HG02852 (cell line): ENCODE results near the gene KRT83.
"Not testable (repeated sequence)": the region's sequence is repeated elsewhere in the genome, so short reads cannot be mapped to it uniquely, and the experiment has no call there.

Experiments used
- ATAC-seq: cut with Tn5 transposase; IDR thresholded peaks from one replicate; pipeline ENCODE4 v1.9.1; 2021; ENCODE audit warnings: mild to moderate bottlenecking, moderate library complexity; ENCODE audit not compliant: unreplicated experiment

KRT83 gene

GRCh38 chr12:52354200-52354599 lies 33.0 kb upstream of the KRT83 start:
- no peak for ATAC-seq

DNA sequence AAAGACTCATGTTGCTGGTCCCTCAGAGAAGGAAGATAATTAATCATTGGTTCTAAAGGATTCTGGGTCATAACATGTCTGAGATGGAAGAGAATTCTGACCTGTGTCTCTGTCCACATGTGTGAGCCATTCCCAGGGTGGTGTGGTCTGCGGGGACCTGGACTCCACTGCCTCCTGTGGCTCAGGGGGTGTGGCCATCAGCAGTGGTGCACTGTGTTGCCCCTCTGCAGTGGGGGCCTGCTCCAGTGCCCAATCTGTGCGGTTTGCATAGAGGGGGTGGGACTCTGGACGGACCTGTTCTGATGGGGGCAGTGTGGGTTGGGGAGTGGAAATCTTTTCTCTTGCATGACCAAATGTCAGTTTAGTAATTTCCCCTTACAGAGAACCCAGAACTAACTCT lies 32.6 kb upstream of the KRT83 start:
- no peak for ATAC-seq

DNA sequence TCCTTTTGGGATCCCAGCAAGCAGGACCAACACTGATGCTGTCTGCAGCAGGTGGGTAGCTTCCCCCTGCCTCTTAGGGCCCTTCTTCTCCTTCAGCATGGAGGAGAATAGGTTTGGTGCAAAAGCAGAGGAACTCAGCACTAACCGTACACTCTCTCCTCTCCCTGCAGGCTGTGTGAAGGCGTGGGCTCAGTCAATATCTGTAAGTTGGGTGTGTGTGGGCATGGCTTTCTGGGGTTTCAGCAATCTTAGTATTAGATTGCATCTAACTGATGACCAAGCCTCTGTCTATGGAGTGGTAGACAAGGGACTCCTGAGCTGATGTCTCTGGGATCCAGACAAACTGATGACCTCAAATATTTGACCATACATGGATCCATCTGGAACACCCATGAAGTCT lies 31.8 kb upstream of the KRT83 start:
- no peak for ATAC-seq

GRCh38 chr12:52351196-52352059 lies 30.2 kb upstream of the KRT83 start:
- ATAC-seq = no peak

DNA sequence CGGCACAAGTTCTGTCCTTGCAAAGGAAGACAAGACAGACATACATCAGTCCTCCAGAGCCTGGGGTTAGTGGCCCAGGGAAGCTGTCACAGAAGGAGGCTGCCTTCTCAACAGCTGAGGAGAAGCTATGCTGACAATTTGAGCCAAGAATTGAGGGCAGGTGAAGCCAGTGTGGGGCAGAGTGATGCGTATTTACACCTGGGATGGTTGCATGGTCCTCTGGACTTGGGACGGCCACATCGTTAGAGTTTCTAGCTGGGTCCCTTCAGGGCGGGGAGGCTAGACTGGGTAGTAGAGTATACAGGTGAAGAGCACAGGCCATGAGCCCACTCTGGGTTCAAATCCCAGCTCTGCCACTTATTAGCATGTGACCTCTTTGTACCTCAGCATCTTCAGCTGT lies 29.6 kb upstream of the KRT83 start:
- no peak for ATAC-seq

DNA sequence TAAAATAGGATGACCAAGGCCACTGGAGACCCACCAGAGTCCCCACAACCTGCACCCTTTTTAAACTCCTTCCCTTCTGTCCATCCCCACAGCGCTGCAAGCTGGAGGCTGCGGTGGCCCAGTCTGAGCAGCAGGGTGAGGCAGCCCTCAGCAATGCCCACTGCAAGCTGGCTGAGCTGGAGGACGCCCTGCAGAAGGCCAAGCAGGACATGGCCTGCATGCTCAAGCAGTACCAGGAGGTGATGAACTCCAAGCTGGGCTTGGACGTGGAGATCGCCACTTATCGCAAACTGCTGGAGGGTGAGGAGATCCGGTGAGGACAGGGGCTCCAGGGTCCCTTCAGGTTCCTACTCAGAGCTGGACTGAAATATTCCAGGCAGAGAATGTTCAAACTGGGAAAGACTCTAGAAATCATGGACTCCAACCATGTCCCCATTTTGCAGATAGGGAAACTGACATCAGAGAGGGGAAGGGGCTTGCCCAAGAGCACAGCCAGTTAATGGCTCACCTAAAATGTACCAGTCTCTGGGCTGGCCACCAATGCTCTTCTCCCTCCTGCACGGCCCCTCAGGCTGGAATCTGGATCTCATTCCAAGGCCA lies 28.9 kb upstream of the KRT83 start:
- ATAC-seq = no peak

GRCh38 chr12:52349196-52349595 lies 28.0 kb upstream of the KRT83 start:
- ATAC-seq = no peak

DNA sequence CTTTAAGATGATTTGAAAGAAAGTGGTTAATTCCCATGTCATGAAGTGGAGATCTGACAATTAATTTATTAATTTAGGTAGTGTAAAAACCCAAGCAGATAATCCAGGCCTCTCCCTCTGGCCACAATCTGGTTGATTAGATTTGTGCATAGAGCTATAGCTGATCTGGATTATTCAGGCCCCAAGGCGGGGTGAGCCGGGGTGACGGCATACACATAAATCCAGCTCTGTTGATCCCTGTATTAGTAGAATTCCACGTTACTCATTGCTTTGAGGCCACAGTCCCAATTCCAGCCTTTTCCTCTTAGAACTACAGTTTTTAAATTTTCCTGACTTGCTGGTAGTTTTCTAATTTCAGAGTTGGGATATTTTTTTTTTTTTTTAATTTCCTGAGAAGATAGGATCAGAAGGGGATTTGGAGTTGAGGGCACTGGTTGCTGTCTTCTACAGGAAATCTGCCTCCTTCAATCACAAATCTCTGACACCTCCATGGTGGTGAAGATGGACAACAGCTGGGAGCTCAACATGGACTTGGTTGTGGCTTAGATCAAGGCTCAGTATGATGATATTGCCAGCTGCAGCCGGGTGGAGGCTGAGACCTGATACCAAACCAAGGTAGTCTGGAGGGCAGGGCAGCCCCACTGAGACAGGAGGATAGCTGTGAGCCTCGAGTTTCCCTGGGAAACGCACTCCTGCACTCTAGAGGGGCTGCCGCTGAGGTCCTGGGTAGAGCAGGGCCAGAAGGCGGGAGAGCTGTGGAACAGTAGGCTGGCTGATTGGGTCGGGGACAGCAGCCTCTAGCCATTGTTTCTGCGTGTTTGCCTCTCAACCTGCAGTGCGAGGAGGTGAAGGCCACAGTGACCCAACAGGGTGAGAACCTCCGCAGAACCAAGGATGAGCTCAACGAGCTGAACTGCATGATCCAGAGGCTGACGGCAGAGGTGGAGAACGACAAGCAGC lies 26.6 kb upstream of the KRT83 start:
- no peak for ATAC-seq

DNA sequence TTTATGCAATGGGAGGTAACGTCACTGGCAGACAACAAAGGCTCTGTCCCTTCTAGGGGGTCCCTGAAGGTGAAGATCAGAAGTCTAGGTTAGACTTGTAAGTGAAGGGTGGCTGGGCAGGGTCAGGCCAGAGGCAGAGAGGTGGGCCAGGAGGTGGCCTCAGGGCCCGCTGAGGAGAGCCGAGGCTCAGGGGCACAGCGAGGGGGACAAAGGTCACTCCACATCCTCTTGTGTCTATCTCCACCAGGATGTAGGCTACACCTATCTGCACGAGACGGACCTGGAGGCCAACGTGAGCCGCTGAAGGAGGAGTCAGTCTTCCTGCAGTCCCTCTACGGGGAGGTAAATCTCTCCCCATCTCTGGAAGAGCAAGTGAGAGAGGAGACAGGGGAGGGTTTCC lies 25.8 kb upstream of the KRT83 start:
- no peak for ATAC-seq

GRCh38 chr12:52346593-52346992 lies 25.4 kb upstream of the KRT83 start:
- ATAC-seq = no peak

GRCh38 chr12:52345041-52345440 lies 23.8 kb upstream of the KRT83 start:
- ATAC-seq = not testable (repeated sequence)

DNA sequence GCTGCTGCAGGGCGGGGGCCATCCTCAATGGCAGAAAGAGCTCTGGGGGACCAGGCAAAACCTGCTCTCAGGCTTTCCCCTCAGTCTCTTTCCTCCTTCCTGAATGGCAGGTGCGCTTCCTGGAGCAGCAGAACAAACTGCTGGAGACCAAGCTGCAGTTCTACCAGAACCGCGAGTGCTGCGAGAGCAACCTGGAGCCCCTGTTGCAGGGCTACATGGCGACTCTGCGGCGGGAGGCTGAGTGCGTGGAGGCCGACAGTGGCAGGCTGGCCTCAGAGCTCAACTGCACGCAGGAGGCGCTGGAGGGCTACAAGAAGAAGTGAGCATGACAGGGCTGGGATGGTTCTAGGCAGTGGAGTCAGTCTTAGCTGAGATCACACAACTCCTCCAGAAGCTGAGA lies 22.9 kb upstream of the KRT83 start:
- no peak for ATAC-seq

DNA sequence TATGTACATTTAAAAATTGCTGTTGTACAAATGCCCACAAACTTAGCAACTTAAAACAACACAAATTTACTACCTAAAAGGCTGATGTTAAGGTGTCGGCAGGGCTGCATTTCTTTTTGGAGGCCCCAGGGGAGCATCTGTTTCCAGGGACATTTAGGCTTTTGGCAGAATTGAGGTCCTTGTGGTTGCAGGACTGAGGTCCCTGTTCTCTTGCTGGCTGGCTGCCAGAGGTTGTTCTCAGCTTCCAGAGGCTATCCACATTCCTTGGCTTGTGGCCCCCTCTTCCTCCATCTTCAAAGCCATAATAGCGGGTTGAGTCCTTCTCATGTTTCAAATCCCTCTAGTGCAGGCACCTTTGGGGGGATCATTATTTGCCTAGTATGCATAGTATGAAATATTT lies 22.4 kb upstream of the KRT83 start:
- no peak for ATAC-seq

GRCh38 chr12:52342781-52343490 lies 21.7 kb upstream of the KRT83 start:
- ATAC-seq = no peak

- no peak for ATAC-seq
Observed at GRCh38 chr12:52341066-52341580, 19.9 kb upstream of the KRT83 start.

DNA sequence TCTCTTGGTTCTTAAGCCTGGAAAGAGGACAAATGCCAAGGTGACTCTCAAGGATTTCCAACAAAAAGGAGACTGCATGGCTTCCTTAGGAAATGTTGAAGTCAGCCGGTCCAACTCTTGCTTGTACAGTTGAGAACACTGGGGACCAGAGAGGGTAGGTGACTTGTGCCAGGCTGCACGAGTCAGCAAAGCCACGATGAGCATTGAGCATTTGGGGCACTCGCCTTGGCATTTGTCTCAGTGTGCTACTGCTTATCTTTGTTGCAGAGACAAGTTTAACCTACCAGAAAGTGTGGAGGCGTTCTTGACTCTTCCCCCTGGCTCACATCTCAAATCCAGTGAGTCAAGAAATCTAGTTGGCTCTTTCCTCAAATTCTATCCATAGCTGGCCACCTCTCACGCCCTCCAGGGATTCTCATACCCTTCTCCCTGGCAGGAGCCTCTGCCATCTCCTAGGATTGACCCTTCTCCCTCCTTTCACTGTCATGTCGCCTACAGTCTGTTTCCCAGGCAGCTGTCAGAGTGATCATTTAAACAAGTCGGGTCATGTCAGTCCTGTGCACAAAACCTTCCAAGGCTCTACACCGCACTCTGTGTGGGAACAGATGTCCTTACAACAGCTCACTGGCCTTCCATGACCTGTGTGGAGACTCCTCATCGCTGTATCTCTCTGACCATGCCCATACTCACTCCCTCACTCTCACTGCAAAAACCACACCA lies 17.2 kb upstream of the KRT83 start:
- ATAC-seq = no peak

DNA sequence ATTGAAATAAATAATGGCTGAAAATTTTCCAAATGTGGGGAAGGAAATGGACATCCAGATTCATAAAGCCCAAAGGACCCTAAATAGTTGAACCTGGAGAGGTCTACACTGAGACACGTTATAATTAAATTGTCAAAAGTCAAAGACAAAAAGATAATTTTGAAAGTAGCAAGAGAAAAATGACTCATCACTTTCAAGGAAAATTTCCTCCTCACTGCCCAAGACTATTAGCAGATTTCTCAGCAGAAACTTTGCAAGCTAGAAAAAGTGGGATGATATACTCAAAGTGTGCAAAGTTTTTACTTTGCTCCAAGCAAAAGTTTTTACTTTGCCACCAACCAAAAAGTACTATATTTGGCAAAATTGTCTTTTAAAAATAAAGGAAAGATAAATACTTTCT lies 15.9 kb upstream of the KRT83 start:
- ATAC-seq = no peak

GRCh38 chr12:52336641-52337040 lies 15.4 kb upstream of the KRT83 start:
- ATAC-seq = no peak

DNA sequence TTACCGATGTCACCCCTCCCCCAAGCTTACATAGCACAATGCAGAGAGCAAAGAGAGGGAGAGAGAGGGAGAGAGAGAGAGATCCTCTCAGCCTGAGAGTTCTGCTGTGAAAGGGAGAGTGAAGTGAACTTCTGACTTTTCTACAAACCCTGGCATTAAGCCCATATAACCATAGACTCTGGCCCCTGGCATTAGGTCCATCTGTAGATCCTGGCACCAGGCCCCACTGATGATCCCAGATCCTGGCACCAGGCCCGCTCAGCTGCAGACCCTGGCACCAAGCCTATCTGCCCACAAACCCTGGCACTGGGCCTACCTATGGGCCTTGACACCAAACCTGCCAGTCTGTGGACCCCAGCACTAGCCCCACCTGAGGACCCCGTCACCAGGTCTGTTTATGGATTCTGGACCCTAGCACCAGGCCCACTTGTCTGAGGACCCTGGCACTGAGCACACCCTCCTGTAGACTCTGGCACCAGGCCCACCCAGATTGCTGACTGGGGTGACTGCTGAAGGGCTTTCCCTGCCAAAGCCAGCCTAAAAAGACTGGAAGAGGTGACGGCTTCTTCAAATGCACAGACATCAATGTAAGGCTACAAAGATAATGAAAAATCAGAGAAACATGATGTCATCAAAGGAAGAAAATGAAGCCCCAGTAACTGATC lies 14.5 kb upstream of the KRT83 start:
- ATAC-seq = no peak
